K562 (cell line): ENCODE results near the gene ATP2B1. TPM values are rescaled to one million over a fixed set of nuclear protein-coding genes. Genes with fewer than 3 reads are reported as not detected.
A peak's percentile ranks its signal among the peaks of the same experiment; 100 is the strongest.

Experiments used
- ARNT ChIP-seq, 2 experiments: fragments of 450-650 bp; IDR thresholded peaks; 2 replicates each; pipeline ENCODE4 v1.6.1; 2016; ENCODE audit warnings: mild to moderate bottlenecking in 1 of 2
- CTBP1 ChIP-seq: fragments of 450-650 bp; IDR thresholded peaks from 2 replicates; pipeline ENCODE4 v1.6.1; 2016; ENCODE audit warnings: borderline replicate concordance
- EP400 ChIP-seq: fragments of 450-650 bp; IDR thresholded peaks from 2 replicates; pipeline ENCODE4 v1.6.1; 2017; ENCODE audit warnings: antibody characterized with exemption, mild to moderate bottlenecking, moderate library complexity
- KDM5B ChIP-seq: fragments of 200-600 bp; sonication (generic); IDR thresholded peaks from 2 replicates; pipeline ENCODE4 v1.6.1; 2012; ENCODE audit warnings: low read depth, mild to moderate bottlenecking, moderate library complexity, low read length, control low read depth, inconsistent platforms; ENCODE audit not compliant: insufficient replicate concordance
- MCM7 ChIP-seq, 2 experiments: fragments of 450-650 bp; IDR thresholded peaks; 2 replicates each; pipeline ENCODE4 v1.6.1; 2016 to 2018
- MEF2A ChIP-seq: IDR thresholded peaks from 2 replicates; pipeline ENCODE4 v1.6.1; 2011; ENCODE audit warnings: low read depth, mild to moderate bottlenecking, low read length, moderate library complexity; ENCODE audit not compliant: control insufficient read depth
- PML ChIP-seq: IDR thresholded peaks from 2 replicates; pipeline ENCODE4 v1.6.1; 2012; ENCODE audit warnings: low read length, inconsistent platforms
- SIX5 ChIP-seq, 2 experiments: IDR thresholded peaks; 2 replicates each; pipeline ENCODE4 v1.6.1; 2011; ENCODE audit warnings: low read length in 2 of 2, borderline replicate concordance in 1 of 2, low read depth in 1 of 2, mild to moderate bottlenecking in 1 of 2, moderate library complexity in 1 of 2; ENCODE audit not compliant: insufficient read depth in 1 of 2
- SMARCE1 ChIP-seq: fragments of 450-650 bp; IDR thresholded peaks from 2 replicates; pipeline ENCODE4 v1.7.1; 2016; ENCODE audit warnings: mild to moderate bottlenecking
- TCFL5 ChIP-seq: fragments of 250-450 bp; sonication (Bioruptor Pico); conservative IDR thresholded peaks from 2 replicates; pipeline ENCODE4 v1.6.1; 2021; ENCODE audit warnings: mild to moderate bottlenecking, moderate library complexity, matching md5 sums
- ZNF134 ChIP-seq: fragments of 250-450 bp; sonication (Bioruptor Pico); conservative IDR thresholded peaks from 2 replicates; pipeline ENCODE4 v1.4.0; 2020
- ZNF184 ChIP-seq: sonication (generic); formaldehyde crosslinking; IDR thresholded peaks from 2 replicates; pipeline ENCODE4 v1.5.0; 2020; ENCODE audit warnings: missing genetic modification reagents
- ZNF282 ChIP-seq: sonication (generic); formaldehyde crosslinking; IDR thresholded peaks from 2 replicates; pipeline ENCODE4 v1.8.1; 2023; ENCODE audit warnings: missing genetic modification reagents
- ZNF311 ChIP-seq: fragments of 250-450 bp; sonication (Bioruptor Pico); IDR thresholded peaks from 2 replicates; pipeline ENCODE4 v1.4.0; 2020; ENCODE audit warnings: mild to moderate bottlenecking, moderate library complexity
- ZNF436 ChIP-seq: fragments of 250-450, 450-650 bp; sonication (Bioruptor Pico); formaldehyde crosslinking; IDR thresholded peaks from 2 replicates; pipeline ENCODE4 v1.7.0; 2020; ENCODE audit warnings: mild to moderate bottlenecking
- ZNF561 ChIP-seq: fragments of 450-650 bp; formaldehyde crosslinking; conservative IDR thresholded peaks from 2 replicates; pipeline ENCODE4 v1.4.0; 2020; ENCODE audit warnings: mild to moderate bottlenecking, moderate library complexity
- ZNF75A ChIP-seq: fragments of 450-650 bp; formaldehyde crosslinking; IDR thresholded peaks from 2 replicates; pipeline ENCODE4 v1.4.0; 2020; ENCODE audit warnings: mild to moderate bottlenecking
- polyA plus RNA-seq, 8 experiments: library from polyadenylated mRNA; depleted of rRNA in 4 of 8; stranded (reverse) in 5 of 8; unstranded in 3 of 8; fragments of >200 nt; fragmentation: Nextera tagmentation in 2 of 8; fragmentation: Illumina TruSeq in 1 of 8; extraction: Ambion mirVana in 2 of 8; extraction: Trizol in 1 of 8; gene quantifications; 2 replicates each; pipeline versions ENCODE4 v1.2.1 to v1.2.3, GENCODE V29; 2011 to 2014; ENCODE audit warnings: inconsistent platforms in 1 of 8, missing spikeins in 1 of 8
- total RNA-seq, 7 experiments: library from RNA; depleted of rRNA in 6 of 7; stranded (reverse); fragments of >200 nt in 6 of 7; fragmentation: Illumina TruSeq in 2 of 7; extraction: Trizol in 2 of 7; gene quantifications; 2 replicates each; pipeline versions ENCODE4 v1.2.1 to v1.2.3, GENCODE V29; 2011 to 2021; ENCODE audit warnings: low replicate concordance in 1 of 7
- TF ChIP-seq, protein P1 (sequence below): sonication (generic); formaldehyde crosslinking; IDR thresholded peaks from 2 replicates; pipeline ENCODE4 v1.8.1; 2023; ENCODE audit warnings: mild to moderate bottlenecking, missing genetic modification reagents, moderate library complexity
- TF ChIP-seq, protein P2 (sequence below): sonication (generic); formaldehyde crosslinking; IDR thresholded peaks from 2 replicates; pipeline ENCODE4 v1.8.0; 2022; ENCODE audit warnings: missing genetic modification reagents, mild to moderate bottlenecking, moderate library complexity, borderline replicate concordance
- TF ChIP-seq, protein P3 (sequence below): fragments of 450-650 bp; IDR thresholded peaks from 2 replicates; pipeline ENCODE4 v1.6.1; 2018; ENCODE audit warnings: mild to moderate bottlenecking, low read depth; ENCODE audit not compliant: partially characterized antibody
- TF ChIP-seq, protein P4 (sequence below): fragments of 250-450 bp; sonication (Bioruptor Pico); IDR thresholded peaks from 2 replicates; pipeline ENCODE4 v1.8.0; 2021; ENCODE audit warnings: moderate library complexity, mild to moderate bottlenecking, inconsistent platforms

The ATP2B1 gene
- total and polyA plus RNA-seq, 9 of the 15 experiments (the other 6 are each of a cell fraction or from before 2014, with no cell fraction given): 8.6 to 39.0 (median 27.8) TPM

DNA sequence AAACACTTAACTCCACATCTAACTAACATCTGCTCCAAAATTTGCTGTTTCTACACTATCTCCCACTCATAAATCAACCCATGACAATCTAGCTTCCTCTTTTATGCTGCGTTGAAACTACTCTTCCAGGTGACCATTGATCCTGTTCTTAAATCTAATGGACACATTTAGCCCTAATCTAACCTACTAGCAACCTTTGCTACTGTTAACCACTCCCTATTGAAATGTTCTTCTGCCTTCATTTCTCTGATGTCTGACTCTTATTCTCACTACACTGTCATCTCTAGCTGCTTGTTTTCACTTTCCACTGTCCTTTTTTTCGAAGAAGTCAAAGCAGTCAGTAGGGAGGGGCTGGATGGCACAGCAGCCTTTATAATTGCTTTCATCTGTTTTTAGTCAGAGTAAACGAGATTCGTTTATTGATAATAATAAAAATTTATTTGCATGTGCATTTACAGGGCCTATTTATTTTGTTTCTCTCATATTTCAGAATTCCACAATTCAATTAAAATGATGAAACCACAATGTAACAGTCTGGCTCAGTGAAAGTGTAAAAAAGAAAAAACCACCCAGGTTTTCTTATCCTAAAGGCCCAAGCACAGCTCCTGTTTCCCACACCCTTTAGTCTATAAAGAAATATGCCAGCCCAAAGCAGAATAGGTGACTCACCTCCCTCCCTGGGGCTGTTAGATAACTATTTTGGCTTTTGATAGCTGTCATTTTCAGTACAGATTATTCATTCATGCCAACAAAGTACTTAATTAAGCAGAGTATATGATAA, 44.9 kb downstream of the ATP2B1 start (continued):
- TF ChIP-seq, protein P1, sequence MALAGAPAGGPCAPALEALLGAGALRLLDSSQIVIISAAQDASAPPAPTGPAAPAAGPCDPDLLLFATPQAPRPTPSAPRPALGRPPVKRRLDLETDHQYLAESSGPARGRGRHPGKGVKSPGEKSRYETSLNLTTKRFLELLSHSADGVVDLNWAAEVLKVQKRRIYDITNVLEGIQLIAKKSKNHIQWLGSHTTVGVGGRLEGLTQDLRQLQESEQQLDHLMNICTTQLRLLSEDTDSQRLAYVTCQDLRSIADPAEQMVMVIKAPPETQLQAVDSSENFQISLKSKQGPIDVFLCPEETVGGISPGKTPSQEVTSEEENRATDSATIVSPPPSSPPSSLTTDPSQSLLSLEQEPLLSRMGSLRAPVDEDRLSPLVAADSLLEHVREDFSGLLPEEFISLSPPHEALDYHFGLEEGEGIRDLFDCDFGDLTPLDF (CRISPR knock-in tag): no peak
- TF ChIP-seq MEF2A: peak; percentile 45; the same call in 1 of the 2 replicates
- no peak for TF ChIP-seq ZNF184 (CRISPR knock-in tag)
- TF ChIP-seq ZNF282 (CRISPR knock-in tag): no peak
- TF ChIP-seq ARNT (IDR thresholded peaks at IDR 0.05): peak in 1 of 2 experiments; percentile 70; a peak in 2 of 4 replicates
- TF ChIP-seq, protein P2, sequence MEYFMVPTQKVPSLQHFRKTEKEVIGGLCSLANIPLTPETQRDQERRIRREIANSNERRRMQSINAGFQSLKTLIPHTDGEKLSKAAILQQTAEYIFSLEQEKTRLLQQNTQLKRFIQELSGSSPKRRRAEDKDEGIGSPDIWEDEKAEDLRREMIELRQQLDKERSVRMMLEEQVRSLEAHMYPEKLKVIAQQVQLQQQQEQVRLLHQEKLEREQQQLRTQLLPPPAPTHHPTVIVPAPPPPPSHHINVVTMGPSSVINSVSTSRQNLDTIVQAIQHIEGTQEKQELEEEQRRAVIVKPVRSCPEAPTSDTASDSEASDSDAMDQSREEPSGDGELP (CRISPR knock-in tag): no peak
- TF ChIP-seq MCM7 (IDR thresholded peaks at IDR 0.05): no peak
- TF ChIP-seq, protein P3, sequence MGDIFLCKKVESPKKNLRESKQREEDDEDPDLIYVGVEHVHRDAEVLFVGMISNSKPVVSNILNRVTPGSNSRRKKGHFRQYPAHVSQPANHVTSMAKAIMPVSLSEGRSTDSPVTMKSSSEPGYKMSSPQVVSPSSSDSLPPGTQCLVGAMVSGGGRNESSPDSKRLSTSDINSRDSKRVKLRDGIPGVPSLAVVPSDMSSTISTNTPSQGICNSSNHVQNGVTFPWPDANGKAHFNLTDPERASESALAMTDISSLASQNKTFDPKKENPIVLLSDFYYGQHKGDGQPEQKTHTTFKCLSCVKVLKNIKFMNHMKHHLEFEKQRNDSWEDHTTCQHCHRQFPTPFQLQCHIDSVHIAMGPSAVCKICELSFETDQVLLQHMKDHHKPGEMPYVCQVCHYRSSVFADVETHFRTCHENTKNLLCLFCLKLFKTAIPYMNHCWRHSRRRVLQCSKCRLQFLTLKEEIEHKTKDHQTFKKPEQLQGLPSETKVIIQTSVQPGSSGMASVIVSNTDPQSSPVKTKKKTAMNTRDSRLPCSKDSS: no peak
- TF ChIP-seq KDM5B: no peak
- no peak for TF ChIP-seq SIX5 (IDR thresholded peaks at IDR 0.05; ENCODE audit: borderline replicate concordance in 1 of 2, insufficient read depth in 1 of 2, low read depth in 1 of 2, low read length in 2 of 2)
- no peak for TF ChIP-seq ZNF134 (CRISPR knock-in tag)
- no peak for TF ChIP-seq ZNF436 (CRISPR knock-in tag)
- no peak for TF ChIP-seq ZNF311 (CRISPR knock-in tag)
- TF ChIP-seq, protein P4, sequence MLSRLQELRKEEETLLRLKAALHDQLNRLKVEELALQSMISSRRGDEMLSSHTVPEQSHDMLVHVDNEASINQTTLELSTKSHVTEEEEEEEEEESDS (CRISPR knock-in tag): no peak
- TF ChIP-seq TCFL5 (CRISPR knock-in tag): no peak
- peak; percentile 91 for TF ChIP-seq SMARCE1
- TF ChIP-seq PML: peak; percentile 79
- TF ChIP-seq EP400: no peak; the same call in 1 of the 2 replicates
- TF ChIP-seq ZNF75A (CRISPR knock-in tag): no peak
- peak; percentile 86 for TF ChIP-seq CTBP1
- TF ChIP-seq ZNF561 (CRISPR knock-in tag): no peak
